ENCODE measurements around the gene NSFL1C.

DNA sequence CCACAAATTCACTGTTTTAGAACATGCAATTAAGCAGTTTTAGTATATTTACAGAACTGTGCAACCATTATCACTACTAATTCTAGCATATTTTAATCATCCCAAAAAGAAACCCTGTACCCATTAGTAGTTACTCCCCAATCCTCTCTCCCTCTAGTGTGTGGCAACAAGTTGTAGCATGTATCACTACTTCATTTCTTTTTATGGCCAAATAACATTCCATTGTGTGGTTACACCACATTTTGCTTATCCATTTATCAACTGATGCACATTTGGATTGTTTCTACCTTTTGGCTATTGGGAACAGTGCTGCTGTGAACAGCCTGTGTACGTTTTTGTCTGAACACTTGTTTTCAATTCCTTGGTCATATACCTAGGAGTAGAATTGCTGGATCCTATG, 42.3 kb downstream of the NSFL1C start:
- TF ChIP-seq FOS (IDR thresholded peaks at IDR 0.05; ENCODE audit: low read depth, low read length) (no peak), MAFK (IDR thresholded peaks at IDR 0.05; ENCODE audit: low read depth, low read length) (no peak), RCOR1 (IDR thresholded peaks at IDR 0.05; ENCODE audit: insufficient replicate concordance, low read length) (no peak), RAD21 (IDR thresholded peaks at IDR 0.05; ENCODE audit: low read length) (no peak)
- TF ChIP-seq, protein P1, sequence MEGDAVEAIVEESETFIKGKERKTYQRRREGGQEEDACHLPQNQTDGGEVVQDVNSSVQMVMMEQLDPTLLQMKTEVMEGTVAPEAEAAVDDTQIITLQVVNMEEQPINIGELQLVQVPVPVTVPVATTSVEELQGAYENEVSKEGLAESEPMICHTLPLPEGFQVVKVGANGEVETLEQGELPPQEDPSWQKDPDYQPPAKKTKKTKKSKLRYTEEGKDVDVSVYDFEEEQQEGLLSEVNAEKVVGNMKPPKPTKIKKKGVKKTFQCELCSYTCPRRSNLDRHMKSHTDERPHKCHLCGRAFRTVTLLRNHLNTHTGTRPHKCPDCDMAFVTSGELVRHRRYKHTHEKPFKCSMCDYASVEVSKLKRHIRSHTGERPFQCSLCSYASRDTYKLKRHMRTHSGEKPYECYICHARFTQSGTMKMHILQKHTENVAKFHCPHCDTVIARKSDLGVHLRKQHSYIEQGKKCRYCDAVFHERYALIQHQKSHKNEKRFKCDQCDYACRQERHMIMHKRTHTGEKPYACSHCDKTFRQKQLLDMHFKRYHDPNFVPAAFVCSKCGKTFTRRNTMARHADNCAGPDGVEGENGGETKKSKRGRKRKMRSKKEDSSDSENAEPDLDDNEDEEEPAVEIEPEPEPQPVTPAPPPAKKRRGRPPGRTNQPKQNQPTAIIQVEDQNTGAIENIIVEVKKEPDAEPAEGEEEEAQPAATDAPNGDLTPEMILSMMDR (conservative IDR thresholded peaks at IDR 0.05; ENCODE audit: low read depth, low read length), result no peak
- TF ChIP-seq, protein P2, sequence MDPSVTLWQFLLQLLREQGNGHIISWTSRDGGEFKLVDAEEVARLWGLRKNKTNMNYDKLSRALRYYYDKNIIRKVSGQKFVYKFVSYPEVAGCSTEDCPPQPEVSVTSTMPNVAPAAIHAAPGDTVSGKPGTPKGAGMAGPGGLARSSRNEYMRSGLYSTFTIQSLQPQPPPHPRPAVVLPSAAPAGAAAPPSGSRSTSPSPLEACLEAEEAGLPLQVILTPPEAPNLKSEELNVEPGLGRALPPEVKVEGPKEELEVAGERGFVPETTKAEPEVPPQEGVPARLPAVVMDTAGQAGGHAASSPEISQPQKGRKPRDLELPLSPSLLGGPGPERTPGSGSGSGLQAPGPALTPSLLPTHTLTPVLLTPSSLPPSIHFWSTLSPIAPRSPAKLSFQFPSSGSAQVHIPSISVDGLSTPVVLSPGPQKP (IDR thresholded peaks at IDR 0.05; ENCODE audit: borderline replicate concordance, low read depth, low read length), result no peak
